ENCODE data around the gene LRIG2.
"Not testable (repeated sequence)": the region's sequence is repeated elsewhere in the genome, so short reads cannot be mapped to it uniquely, and the experiment has no call there.

LRIG2 gene

GRCh38 chr1:113042285-113043143 lies 30.5 kb upstream of the LRIG2 start:
- no peak overlapping the region; the same call in 1 of the 2 replicates for H2AFZ ChIP-seq (ENCODE audit: low read depth, low read length)
- H3K27me3 ChIP-seq (ENCODE audit: low read depth, low read length): no peaks in the 10 kb centered on the region
- H4K20me1 ChIP-seq (ENCODE audit: insufficient read depth, low read length): no peaks in the 10 kb centered on the region
- peak overlapping the region; percentile 99 for H3K27ac ChIP-seq (ENCODE audit: low read length)
- TF ChIP-seq, protein P1, sequence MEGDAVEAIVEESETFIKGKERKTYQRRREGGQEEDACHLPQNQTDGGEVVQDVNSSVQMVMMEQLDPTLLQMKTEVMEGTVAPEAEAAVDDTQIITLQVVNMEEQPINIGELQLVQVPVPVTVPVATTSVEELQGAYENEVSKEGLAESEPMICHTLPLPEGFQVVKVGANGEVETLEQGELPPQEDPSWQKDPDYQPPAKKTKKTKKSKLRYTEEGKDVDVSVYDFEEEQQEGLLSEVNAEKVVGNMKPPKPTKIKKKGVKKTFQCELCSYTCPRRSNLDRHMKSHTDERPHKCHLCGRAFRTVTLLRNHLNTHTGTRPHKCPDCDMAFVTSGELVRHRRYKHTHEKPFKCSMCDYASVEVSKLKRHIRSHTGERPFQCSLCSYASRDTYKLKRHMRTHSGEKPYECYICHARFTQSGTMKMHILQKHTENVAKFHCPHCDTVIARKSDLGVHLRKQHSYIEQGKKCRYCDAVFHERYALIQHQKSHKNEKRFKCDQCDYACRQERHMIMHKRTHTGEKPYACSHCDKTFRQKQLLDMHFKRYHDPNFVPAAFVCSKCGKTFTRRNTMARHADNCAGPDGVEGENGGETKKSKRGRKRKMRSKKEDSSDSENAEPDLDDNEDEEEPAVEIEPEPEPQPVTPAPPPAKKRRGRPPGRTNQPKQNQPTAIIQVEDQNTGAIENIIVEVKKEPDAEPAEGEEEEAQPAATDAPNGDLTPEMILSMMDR (IDR thresholded peaks at IDR 0.05; ENCODE audit: low read depth, low read length): peak; percentile 60
- TF ChIP-seq EZH2phosphoT487 (IDR thresholded peaks at IDR 0.05; ENCODE audit: low read depth): no peak
- peak overlapping the region; percentile 73 for H3K4me3 ChIP-seq (ENCODE audit: low read length)
- peaks cover 4% of the 10 kb centered on the region; the same call in 1 of the 2 replicates for H3K79me2 ChIP-seq (ENCODE audit: low read length)
- peaks cover 51% of the 10 kb centered on the region for H3K4me1 ChIP-seq (ENCODE audit: low read length)
- H3K9ac ChIP-seq (ENCODE audit: low read length): peak overlapping the region; percentile 89
- peak overlapping the region; percentile 98 for H3K4me2 ChIP-seq (ENCODE audit: low read length)
- H3K9me3 ChIP-seq (ENCODE audit: insufficient read depth, low read length): no peaks in the 10 kb centered on the region
- H3K36me3 ChIP-seq (replicated peaks; ENCODE audit: low read depth, low read length): no peaks in the 10 kb centered on the region

DNA sequence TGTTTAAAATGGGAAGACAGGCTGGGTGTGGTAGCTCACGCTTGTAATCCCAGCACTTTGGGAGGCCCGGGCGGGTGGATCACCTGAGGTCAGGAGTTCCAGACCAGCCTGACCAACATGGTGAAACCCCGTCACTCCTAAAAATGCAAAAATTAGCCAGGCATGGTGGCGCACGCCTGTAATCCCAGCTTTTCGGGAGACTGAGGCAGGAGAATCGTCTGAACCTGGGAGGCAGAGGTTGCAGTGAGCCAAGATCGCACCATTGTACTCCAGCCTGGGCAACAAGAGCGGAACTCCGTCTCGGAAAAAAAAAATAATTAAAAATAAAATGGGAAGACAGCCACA lies 29.9 kb upstream of the LRIG2 start:
- H3K27me3 ChIP-seq (ENCODE audit: low read depth, low read length); H3K79me2 ChIP-seq (ENCODE audit: low read length); H3K9me3 ChIP-seq (ENCODE audit: insufficient read depth, low read length); H3K36me3 ChIP-seq (replicated peaks; ENCODE audit: low read depth, low read length); H2AFZ ChIP-seq (ENCODE audit: low read depth, low read length); H4K20me1 ChIP-seq (ENCODE audit: insufficient read depth, low read length): not testable (repeated sequence)
- peak overlapping the region; percentile 98 for H3K4me2 ChIP-seq (ENCODE audit: low read length)
- peak overlapping the region; percentile 89 for H3K9ac ChIP-seq (ENCODE audit: low read length)
- peak overlapping the region; percentile 99 for H3K27ac ChIP-seq (ENCODE audit: low read length)
- peak overlapping the region; percentile 73 for H3K4me3 ChIP-seq (ENCODE audit: low read length)
- H3K4me1 ChIP-seq (ENCODE audit: low read length): peaks cover 49% of the 10 kb centered on the region

- H3K4me1 ChIP-seq (ENCODE audit: low read length): peaks cover 28% of the 10 kb centered on the region
- H3K9me3 ChIP-seq (ENCODE audit: insufficient read depth, low read length): no peaks in the 10 kb centered on the region
- H3K27me3 ChIP-seq (ENCODE audit: low read depth, low read length): no peaks in the 10 kb centered on the region
- peak overlapping the region; percentile 41 for H3K4me2 ChIP-seq (ENCODE audit: low read length)
- no peaks in the 10 kb centered on the region for H4K20me1 ChIP-seq (ENCODE audit: insufficient read depth, low read length)
- no peak overlapping the region for H3K9ac ChIP-seq (ENCODE audit: low read length)
- H2AFZ ChIP-seq (ENCODE audit: low read depth, low read length): peak overlapping the region; percentile 60
- H3K36me3 ChIP-seq (replicated peaks; ENCODE audit: low read depth, low read length): no peaks in the 10 kb centered on the region
- peaks cover 1% of the 10 kb centered on the region; the same call in 1 of the 2 replicates for H3K79me2 ChIP-seq (ENCODE audit: low read length)
- no peak overlapping the region for H3K27ac ChIP-seq (ENCODE audit: low read length)
- no peak overlapping the region for H3K4me3 ChIP-seq (ENCODE audit: low read length)
- TF ChIP-seq, protein P1 (IDR thresholded peaks at IDR 0.05; ENCODE audit: low read depth, low read length): no peak
- no peak for TF ChIP-seq EZH2phosphoT487 (IDR thresholded peaks at IDR 0.05; ENCODE audit: low read depth)
Observed at GRCh38 chr1:113046569-113046968, 26.4 kb upstream of the LRIG2 start.

DNA sequence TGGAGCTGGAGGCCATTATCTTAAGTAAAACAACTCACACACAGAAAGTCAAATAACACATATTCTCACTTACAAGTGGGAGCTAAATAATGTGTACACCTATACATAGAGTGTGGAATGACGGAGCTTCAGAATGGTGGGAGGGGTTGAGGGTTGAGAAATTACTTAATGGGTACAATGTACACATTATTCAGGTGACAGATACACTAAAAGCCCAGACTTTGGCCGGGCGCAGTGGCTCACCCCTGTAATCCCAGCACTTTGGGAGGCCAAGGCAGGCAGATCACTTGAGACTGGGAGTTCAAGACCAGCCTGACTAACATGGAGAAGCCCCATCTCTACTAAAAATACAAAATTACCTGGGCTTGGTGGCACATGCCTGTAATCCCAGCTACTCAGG lies 24.9 kb upstream of the LRIG2 start:
- Histone ChIP-seq H4K20me1 (ENCODE audit: insufficient read depth, low read length) (no peaks in the 10 kb centered on the region), H3K4me3 (ENCODE audit: low read length) (no peak overlapping the region)
- no peak for TF ChIP-seq EZH2phosphoT487 (IDR thresholded peaks at IDR 0.05; ENCODE audit: low read depth)
- TF ChIP-seq, protein P1 (IDR thresholded peaks at IDR 0.05; ENCODE audit: low read depth, low read length): no peak

More for the DNA sequence above, 24.9 kb upstream of the LRIG2 start:
- Histone ChIP-seq H3K27me3 (ENCODE audit: low read depth, low read length) (no peaks in the 10 kb centered on the region), H3K4me1 (ENCODE audit: low read length) (peaks cover 14% of the 10 kb centered on the region), H3K4me2 (ENCODE audit: low read length) (no peak overlapping the region), H3K79me2 (ENCODE audit: low read length) (no peaks in the 10 kb centered on the region), H3K27ac (ENCODE audit: low read length) (no peak overlapping the region), H3K36me3 (replicated peaks; ENCODE audit: low read depth, low read length) (no peaks in the 10 kb centered on the region), H3K9me3 (ENCODE audit: insufficient read depth, low read length) (no peaks in the 10 kb centered on the region), H2AFZ (ENCODE audit: low read depth, low read length) (no peak overlapping the region), H3K9ac (ENCODE audit: low read length) (no peak overlapping the region)
